ENCODE results near the gene CCNB3. TPM values are rescaled to one million over a fixed set of nuclear protein-coding genes. Genes with fewer than 3 reads are reported as not detected.

CCNB3 gene
- total RNA-seq, 1 experiment from 2014 or later = 0.35 TPM

DNA sequence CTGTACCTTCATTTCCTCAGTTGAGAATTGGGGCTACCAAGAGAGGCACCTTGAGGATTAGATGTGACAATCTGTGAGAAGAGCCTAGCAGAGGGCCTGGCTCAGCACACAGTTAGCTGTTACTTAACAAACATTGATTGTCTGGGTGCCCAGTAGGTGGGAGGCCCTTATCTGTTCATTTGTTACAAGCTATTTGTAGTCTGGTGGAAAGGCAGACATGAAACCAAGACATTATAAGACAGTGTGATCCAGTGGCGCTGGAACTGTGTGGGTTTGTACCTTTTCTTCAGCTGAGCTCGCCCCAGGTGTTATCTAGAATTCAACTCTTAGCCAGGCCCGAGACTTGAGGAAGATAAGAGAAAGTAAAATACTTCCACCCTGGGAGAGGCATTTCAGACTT is 20.7 kb upstream of the CCNB3 start:
- Histone ChIP-seq H2BK120ac (ENCODE audit: low read depth, low read length, poor library complexity, severe bottlenecking) (no peak overlapping the region), H3K27ac (ENCODE audit: insufficient read length, low read depth, low read length) (no peak overlapping the region), H3K9ac (ENCODE audit: extremely low read depth, insufficient read length, low read length) (no peak overlapping the region), H3K4me1 (ENCODE audit: insufficient read depth, low read length) (no peaks in the 10 kb centered on the region), H4K20me1 (ENCODE audit: control insufficient read depth, insufficient read depth, insufficient read length) (no peaks in the 10 kb centered on the region), H3T11ph (ENCODE audit: low read length) (no peak overlapping the region), H3K4ac (ENCODE audit: low read depth, low read length) (no peak overlapping the region), H3K23ac (ENCODE audit: insufficient read length, low read depth, low read length) (no peak overlapping the region), H2BK20ac (ENCODE audit: low read depth, low read length, poor library complexity, severe bottlenecking) (no peak overlapping the region), H3K79me2 (ENCODE audit: insufficient read depth, low read length) (no peaks in the 10 kb centered on the region), H2AK5ac (ENCODE audit: insufficient read length, low read length) (no peak overlapping the region), H3K14ac (ENCODE audit: insufficient read depth, low read length) (no peak overlapping the region), H3K4me2 (ENCODE audit: insufficient read depth, insufficient read length, low read length) (no peak overlapping the region), H4K91ac (ENCODE audit: insufficient read length, low read depth, low read length) (no peak overlapping the region), H3K9me3 (ENCODE audit: control insufficient read depth, low read depth, low read length) (peaks cover 3% of the 10 kb centered on the region), H4K5ac (ENCODE audit: insufficient read length, low read depth, low read length) (no peak overlapping the region), H2AFZ (ENCODE audit: low read length) (no peak overlapping the region), H3K27me3 (ENCODE audit: insufficient read depth, low read length) (no peaks in the 10 kb centered on the region), H2BK5ac (ENCODE audit: insufficient read length, low read length) (no peak overlapping the region), H3K23me2 (ENCODE audit: insufficient read length, low read depth, low read length, poor library complexity, severe bottlenecking) (no peaks in the 10 kb centered on the region), H3K79me1 (ENCODE audit: insufficient read depth, low read depth, low read length, poor library complexity, severe bottlenecking) (no peaks in the 10 kb centered on the region), H4K8ac (replicated peaks; ENCODE audit: insufficient read length, low read depth, low read length) (no peak overlapping the region), H3K18ac (ENCODE audit: insufficient read length, low read depth, low read length) (no peak overlapping the region), H3K56ac (ENCODE audit: insufficient read length, low read depth, low read length) (no peak overlapping the region), H2BK12ac (ENCODE audit: insufficient read length, low read depth, low read length) (no peak overlapping the region), H2BK15ac (ENCODE audit: low read depth, low read length) (no peak overlapping the region)
- no CpG with 5 or more reads among the region's 3 CpGs for WGBS (ENCODE audit: extremely low coverage, insufficient read length, low lambda C conversion rate)
- Mint-ChIP-seq H3K36me3 (ENCODE audit: insufficient read depth in 1 of 3, low read depth in 3 of 3) (peaks cover 0 to 11% (median 0%) of the 10 kb centered on the region in 3 experiments; a peak in 3 of 7 replicates), H3K9me3 (peaks cover 61 to 63% of the 10 kb centered on the region in 2 experiments), H3K4me1 (peaks cover 18 to 22% of the 10 kb centered on the region in 2 experiments), H3K27ac (no peak overlapping the region; a peak in 1 of 7 replicates), H3K4me3 (no peak overlapping the region), H3K27me3 (ENCODE audit: low read depth) (peaks cover 6% of the 10 kb centered on the region; the same call in 1 of the 2 replicates)
- TF ChIP-seq, protein P1, sequence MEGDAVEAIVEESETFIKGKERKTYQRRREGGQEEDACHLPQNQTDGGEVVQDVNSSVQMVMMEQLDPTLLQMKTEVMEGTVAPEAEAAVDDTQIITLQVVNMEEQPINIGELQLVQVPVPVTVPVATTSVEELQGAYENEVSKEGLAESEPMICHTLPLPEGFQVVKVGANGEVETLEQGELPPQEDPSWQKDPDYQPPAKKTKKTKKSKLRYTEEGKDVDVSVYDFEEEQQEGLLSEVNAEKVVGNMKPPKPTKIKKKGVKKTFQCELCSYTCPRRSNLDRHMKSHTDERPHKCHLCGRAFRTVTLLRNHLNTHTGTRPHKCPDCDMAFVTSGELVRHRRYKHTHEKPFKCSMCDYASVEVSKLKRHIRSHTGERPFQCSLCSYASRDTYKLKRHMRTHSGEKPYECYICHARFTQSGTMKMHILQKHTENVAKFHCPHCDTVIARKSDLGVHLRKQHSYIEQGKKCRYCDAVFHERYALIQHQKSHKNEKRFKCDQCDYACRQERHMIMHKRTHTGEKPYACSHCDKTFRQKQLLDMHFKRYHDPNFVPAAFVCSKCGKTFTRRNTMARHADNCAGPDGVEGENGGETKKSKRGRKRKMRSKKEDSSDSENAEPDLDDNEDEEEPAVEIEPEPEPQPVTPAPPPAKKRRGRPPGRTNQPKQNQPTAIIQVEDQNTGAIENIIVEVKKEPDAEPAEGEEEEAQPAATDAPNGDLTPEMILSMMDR (conservative IDR thresholded peaks at IDR 0.05) = no peak
- no peak for DNase-seq

All from H9 (cell line).